ENCODE measurements around the gene PADI2.

Gene PADI2

DNA sequence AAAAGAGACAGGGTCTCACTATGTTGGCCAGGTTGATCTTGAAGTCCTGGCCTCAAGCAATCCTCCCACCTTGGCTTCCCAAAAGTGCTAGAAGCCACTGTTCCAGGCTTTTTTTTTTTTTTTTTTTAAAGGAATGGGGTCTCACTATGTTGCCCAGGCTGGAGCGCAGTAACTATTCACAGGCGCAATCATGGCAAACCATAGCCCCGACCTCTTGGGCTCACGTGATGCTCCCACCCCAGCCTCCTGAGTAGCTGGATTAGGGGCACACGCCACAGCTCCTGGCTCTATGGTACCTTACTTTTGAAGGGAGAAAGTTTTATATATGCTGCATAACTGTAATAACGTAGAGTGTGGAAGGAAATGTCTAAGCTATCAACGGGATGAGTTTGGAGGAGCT is 101.8 kb downstream of the PADI2 start:
- DNase-seq, result no peak
